NCI-H1105 (cell line): ENCODE results near the gene ACSF3.

Source experiments
- DNase-seq: peaks from one replicate; lab custom pipeline; 2025; lab: John Stamatoyannopoulos, UW

The ACSF3 gene

GRCh38 chr16:89131783-89132182, 38.1 kb downstream of the ACSF3 start:
- no peak for DNase-seq

GRCh38 chr16:89132194-89133005, 38.7 kb downstream of the ACSF3 start:
- no peak for DNase-seq

GRCh38 chr16:89133457-89134127, 39.9 kb downstream of the ACSF3 start:
- no peak for DNase-seq

GRCh38 chr16:89134269-89134668, 40.6 kb downstream of the ACSF3 start:
- DNase-seq = no peak

GRCh38 chr16:89135166-89135565, 41.5 kb downstream of the ACSF3 start:
- DNase-seq = no peak

- no peak for DNase-seq
Measured at GRCh38 chr16:89135971-89136765, 42.5 kb downstream of the ACSF3 start.

GRCh38 chr16:89136931-89137330, 43.3 kb downstream of the ACSF3 start:
- DNase-seq = no peak

- DNase-seq = no peak
Measured at GRCh38 chr16:89137666-89138512, 44.2 kb downstream of the ACSF3 start.

- no peak for DNase-seq
Measured at GRCh38 chr16:89138513-89138795, 44.8 kb downstream of the ACSF3 start.

- DNase-seq = no peak
Measured at GRCh38 chr16:89138843-89139520, 45.3 kb downstream of the ACSF3 start.

- no peak for DNase-seq
Measured at GRCh38 chr16:89139907-89140361, 46.3 kb downstream of the ACSF3 start.

GRCh38 chr16:89140401-89140800, 46.7 kb downstream of the ACSF3 start:
- no peak for DNase-seq

GRCh38 chr16:89140981-89141883, 47.6 kb downstream of the ACSF3 start:
- no peak for DNase-seq

- DNase-seq = no peak
Measured at GRCh38 chr16:89141884-89142267, 48.2 kb downstream of the ACSF3 start.

- no peak for DNase-seq
Measured at GRCh38 chr16:89142474-89143195, 49.0 kb downstream of the ACSF3 start.

GRCh38 chr16:89143201-89143741, 49.6 kb downstream of the ACSF3 start:
- DNase-seq = no peak

- DNase-seq = no peak
Measured at GRCh38 chr16:89143911-89144675, 50.4 kb downstream of the ACSF3 start.

- no peak for DNase-seq
Measured at GRCh38 chr16:89144681-89145080, 51.0 kb downstream of the ACSF3 start.
